Activated CD4-positive, alpha-beta T cell treated with anti-CD3 and anti-CD28 coated beads, Interleukin-2, Interleukin-6, amounts not matched to agents 100 ng/mL and 50 ng/mL, durations not matched to agents 16 hours and 8 hours (primary cell): ENCODE data around the gene CWC27.

Source experiments
- DNase-seq: peaks from one replicate; pipeline ENCODE4 v3.0.0-alpha.2; 2020

The CWC27 gene

DNA sequence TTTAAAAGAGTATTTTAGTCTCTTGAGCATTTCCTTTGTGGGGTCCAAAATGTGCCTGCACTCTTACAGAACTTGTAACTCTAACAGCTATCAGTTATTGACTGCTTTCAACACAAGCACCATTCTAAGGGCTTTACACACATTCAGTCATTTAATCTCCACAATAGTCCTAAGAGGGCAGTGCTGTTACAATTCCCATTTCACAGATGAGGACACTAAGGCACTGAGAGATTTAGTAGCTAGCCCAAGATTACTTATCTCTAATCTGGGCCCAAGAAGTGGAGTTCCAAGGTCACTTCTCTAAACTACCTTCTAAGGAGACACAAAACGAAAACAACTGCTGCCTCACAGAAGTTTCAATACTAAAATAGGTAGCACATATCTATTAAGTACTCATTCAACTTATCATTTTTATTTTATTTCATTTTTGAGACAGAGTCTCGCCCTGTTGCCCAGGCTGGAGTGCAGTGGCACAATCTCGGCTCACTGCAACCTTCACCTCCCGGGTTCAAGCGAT lies 275.2 kb downstream of the CWC27 start:
- no peak for DNase-seq

DNA sequence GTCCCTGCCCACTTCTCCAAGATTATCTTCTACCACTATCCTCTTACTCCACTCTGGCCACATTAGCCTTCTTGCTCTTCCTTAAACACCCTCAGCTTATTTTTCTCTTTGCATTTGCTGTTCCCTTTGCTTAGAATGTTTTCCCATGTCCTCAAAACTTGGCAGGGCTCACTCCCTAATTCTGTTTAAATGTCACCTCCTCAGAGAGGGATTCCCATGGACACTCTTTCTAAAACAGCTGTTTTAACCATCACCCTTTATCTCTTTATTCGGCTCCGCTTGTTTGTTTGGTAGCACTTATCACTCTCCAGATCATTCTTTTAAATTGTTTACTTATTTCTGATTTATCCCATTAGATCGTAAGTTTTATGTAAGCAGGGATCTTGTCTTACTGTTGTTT lies 278.5 kb downstream of the CWC27 start:
- no peak for DNase-seq

DNA sequence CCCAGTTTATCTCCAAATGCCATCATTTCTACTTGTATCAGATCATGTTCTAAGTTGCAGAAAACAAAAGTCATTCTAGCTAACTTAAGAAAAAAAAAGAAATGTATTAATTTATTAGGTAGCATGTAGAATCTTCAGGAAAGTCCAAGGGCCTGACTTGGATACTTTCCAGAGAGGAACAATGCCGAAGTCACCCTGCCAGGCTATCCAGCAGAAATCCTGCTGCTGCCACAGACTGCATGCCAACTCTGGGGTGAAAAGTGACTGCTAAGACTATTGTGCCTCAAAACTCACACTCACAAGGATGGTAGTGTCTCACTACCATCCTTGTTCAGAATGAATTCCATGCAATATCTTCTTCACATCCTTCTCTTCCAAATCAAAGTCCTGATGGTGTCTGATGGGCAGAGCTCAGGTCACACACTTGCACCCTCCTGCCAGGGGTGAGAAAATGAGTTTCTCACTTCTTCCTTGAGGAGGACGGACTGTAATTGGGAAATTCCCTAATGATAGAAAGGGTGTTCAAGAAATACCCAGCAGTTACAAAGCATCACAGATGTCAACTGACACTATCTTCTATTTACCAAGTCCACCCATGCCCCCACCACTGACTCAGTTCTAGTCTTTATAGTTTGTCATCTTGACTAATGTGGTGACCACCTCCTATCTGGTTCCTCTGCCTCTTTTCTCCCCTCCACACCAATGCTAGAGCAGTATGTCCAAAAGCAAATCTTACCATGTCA lies 279.4 kb downstream of the CWC27 start:
- no peak for DNase-seq

DNA sequence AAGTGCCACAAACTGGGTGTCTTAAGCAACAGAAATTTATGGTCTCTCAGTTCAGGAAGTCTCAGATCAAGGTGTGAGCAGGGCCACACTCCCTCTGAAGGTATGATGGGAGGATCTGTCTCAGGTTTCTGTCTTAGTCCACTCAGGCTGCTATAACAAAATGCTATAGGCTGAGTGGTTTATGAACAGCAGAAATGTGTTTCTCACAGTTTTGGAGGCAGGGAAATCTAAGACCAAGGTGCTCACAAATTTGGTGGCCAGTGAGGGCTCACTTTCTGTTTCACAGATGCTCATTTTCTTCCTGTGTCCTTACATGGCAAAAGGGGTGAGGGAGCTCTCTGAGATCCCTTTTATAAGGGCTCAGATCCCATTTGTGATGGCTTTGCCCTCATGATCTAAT lies 281.4 kb downstream of the CWC27 start:
- DNase-seq, result no peak

DNA sequence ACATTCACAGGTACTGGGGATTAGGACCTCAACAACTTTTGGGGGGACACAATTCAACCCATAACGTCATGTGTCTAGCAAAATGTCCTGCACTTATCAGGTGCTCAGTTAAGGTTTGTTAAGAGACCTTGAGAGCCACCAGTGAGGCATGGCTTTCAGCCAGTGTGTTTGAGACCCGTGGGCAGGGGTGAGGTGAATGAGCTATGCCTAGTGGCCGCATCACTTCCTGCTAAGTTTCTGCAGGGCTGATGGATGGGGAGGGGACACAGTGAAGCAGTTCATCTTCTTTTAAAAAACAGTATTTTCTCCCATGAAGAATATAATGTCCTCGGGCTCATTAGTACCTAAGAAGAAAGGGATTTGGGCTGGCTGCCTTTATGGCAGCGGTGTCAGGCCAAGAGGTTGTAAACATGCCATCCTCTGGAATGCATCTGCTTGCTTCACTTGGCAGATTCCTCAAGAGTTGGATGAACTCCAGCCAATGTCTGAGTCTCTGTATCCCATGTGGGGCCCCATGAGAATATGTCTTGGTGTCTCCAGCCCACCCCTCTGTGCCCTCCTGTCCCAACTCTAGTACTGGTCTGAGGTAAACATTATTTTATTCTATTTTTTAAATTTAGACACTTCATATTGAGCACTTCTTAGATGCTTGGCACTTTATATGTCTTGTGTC lies 282.2 kb downstream of the CWC27 start:
- DNase-seq, result no peak

DNA sequence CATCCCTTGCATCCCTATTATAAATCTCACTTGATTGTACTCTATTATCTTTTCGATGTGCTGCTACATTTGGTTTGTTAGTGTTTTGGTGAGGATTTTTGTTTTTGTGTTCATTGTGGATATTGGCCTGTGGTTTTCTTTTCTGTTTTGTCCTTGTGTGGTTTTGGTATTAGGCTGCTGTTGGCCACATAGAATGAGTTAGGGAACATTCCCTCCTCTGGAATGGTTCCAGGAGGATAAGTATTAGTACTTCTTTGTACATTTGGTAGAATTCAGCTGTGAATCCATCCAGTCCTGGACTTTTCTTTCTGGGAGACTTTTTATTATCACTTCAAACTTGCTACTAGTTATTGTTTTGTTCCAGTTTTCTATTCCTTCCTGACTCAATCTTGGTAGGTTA lies 287.2 kb downstream of the CWC27 start:
- no peak for DNase-seq

DNA sequence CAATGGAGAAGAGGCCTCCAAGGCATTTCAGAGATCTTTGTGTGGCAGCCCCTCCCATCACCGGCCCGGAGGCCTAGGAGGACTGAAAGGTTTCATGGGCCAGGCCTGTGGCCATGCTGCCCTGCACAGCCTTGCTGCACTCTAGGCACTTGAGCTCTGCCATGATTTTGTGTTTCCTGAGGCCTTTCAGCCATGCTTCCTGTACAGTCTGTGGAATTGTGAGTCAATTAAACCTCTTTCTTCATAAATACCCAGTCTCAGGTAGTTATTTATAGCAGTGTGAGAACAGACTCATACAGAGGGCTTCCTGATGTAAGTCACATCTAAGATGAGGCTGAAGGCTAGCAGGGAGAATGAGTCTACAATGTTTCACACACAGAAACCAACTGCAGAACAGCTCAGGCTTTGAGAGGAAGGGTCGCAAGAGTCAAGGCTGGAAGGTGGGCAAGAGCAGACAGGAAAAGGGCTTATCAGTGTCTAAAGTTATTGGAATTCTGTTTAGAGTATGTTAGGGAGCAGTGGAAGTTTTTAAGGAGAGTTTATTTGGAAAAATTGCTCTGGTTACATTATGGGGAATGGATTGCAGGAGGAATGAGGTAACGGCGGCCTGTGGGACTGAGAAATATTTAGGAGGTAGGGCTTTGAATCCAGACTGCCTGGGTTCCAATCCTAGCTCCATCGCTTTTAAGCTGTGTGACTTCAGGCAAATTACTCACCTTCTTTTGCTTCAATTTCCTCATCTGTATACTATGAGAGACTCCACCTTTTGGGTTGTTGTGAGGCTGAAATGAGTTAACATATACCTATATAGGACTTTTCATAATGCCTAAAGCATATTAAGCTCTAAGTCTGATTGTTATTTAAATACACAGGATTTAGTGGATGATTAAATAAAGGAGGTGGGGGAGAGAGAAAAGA lies 291.2 kb downstream of the CWC27 start:
- DNase-seq, result no peak

DNA sequence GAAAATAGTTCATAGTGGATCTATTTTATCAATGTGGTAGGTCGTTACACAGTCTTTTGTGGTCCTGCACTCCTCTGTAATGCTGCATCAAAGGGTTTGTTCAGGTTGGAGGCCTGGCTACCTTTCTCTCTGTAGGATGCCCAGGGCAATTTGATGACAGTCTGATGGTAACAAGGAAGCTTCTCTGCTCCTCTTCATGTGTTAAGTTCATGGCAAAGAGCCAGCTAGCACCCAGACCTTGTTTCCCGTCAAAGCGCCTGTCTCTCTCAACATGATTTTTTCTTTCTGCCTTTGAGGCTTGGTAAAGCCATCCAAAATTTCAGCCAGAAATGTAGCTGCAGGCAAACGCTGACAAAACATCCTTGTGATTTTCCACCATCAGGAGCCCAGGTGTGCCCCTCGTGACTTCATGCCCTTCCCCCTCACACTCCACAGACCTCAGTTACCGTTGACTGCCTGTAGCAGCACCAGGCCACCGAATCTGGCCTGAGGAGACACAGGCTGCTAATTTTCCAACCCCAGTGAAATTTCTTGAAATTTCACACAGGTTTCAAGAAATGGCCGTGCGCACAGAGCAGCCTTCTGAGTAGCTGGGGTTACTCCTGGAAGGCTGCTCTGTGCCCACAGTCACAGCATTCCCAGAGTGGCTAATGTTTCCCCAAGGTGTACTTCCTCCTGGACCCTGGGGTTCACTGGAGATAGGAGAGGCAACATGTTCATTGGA lies 292.7 kb downstream of the CWC27 start:
- no peak for DNase-seq

DNA sequence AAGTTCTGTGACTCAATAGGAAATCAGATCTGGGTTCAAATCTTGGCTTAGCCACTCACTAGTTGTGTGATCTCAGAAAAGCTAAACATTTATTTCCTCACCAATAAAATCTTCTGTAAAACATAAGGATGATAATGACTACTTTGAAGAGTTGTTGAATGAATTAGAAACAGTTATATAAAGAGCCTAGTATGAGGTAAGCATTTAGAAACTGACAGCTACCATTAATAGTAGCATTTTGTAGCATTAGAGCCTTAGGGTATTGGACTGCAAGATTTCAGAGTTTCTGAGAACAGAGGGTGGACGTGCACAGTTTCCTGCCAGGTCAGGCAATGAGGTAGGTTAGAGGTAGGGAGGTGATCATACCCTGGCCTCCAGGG lies 293.2 kb downstream of the CWC27 start:
- no peak for DNase-seq

DNA sequence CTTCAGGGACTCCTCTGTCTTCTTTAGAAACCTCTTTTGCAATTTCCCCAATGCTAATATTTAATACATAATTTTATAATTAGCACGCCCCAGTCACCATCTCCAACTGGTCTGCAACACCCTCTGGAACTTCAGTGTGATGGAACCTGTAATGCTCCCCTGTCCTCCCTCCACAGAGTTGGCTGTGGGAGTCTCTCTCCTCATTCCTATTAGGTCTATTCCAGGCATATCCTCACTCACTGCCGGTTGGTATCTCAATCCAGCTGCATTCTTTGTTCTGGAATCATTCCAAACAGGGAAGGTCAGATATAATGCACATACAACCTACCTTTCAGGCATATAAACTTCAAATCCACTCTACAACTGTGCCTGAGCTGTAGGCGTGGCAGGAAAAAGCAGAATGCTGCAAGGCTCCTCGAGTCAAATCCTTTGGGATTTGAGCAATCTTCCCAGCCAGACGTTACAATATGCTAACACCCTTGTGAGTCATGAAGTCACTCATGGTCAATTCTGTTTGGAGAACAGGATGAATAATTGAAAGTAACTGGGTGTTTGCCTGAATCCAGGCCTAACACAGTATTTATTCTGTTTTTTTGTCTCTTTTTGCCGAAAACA lies 293.8 kb downstream of the CWC27 start:
- no peak for DNase-seq

DNA sequence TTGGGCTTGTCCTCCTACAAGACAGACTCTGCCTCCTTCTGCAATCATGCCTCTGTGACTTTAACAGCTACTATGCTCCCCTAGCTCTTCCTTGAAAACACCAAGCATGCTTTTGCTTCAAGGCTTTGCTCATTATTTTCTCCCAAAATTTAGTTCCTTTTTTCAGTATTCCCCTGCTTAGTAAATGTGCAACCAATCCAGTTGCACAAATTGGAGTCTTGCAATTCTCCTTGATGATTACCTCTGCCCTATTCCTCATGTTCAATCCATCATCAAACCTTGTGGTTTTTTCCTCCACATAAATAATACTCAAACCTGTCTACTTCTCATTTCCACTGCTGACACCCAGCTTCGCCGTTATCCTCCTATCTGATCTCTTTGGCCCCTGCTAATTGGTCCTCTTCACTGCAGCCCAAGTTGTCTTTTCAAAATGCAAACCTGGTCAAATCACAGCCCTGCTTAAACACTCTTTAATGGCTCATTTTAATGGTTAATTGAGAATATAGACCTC lies 296.3 kb downstream of the CWC27 start:
- no peak for DNase-seq

DNA sequence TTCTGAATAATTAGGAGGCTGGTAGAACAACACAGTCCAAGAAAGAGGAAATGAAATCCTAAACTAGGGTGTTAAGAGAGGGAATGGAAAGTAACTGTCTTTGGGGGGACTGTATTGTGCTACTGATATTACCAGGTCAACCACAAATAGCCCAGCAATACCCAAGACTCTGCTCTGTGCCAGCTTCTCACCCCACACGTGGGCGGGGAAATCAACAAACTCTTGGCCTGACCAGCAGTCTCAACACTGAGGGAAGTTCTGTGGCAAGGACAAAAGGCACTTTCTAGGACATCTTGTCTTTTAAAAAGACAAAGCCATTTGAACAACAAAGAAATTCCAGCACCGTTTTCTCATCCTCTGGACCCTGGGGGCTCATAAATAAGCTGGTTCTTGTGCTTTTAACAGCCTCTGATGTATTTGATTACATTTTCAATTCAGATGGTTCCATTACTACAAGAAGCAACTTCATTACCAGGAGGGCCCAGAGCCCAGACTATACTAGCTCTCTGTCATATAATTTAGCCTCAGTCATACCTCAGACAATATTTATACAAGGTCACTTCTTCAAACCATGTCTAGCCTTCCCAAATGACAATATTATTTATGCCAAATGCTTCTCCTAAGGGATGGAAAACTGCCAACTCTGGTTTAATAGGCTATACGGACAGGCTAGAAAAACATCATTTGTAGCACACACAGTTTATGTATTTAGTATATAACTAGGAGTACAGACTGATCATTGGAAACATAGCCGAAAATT lies 297.8 kb downstream of the CWC27 start:
- DNase-seq, result no peak

DNA sequence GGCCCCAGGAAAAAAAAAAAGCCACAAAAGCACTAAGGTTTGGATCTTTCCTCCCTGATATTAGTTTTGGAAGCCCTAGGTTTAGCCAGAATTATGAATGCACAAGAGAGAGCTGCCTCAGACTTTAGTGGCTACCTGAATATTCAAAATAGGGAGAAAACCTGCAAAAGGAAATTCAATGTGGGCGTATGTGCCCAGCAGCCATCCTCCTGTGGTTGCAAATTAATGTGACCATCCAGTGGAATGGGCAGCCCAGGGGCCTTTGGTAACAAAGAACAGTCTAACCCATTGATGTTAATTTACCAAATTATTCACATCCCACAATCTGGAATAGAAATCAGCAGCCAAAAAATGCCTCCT lies 298.4 kb downstream of the CWC27 start:
- no peak for DNase-seq
